Activated CD4-positive, alpha-beta T cell treated with anti-CD3 and anti-CD28 coated beads for 36 hours (primary cell): ENCODE results near the gene AATF. TPM values are rescaled to one million over a fixed set of nuclear protein-coding genes. Genes with fewer than 3 reads are reported as not detected.

Source experiments
- ATAC-seq: fragments of 200-7000 bp; cut with Tn5 transposase; one replicate; pipeline ENCODE4 v1.10.0; 2021; ENCODE audit warnings: mild to moderate bottlenecking, moderate library complexity
- CTCF ChIA-PET: fragments of 350-600 bp; sonication (Branson Sonifier 250); formaldehyde crosslinking; loops from one replicate; lab custom pipeline; 2021; ENCODE audit warnings: antibody characterized with exemption; lab: Charles Lee
- POLR2A ChIA-PET: fragments of 350-600 bp; sonication (Branson Sonifier 250); formaldehyde crosslinking; loops from one replicate; lab custom pipeline; 2021; ENCODE audit warnings: antibody characterized with exemption, inconsistent platforms; lab: Charles Lee
- DNase-seq: peaks from one replicate; pipeline ENCODE4 v3.0.0-alpha.2; 2020
- H3K27ac Mint-ChIP-seq: one replicate; pipeline ENCODE4 v1.8.0; 2021; ENCODE audit warnings: mixed read lengths
- H3K27me3 Mint-ChIP-seq: one replicate; pipeline ENCODE4 v1.8.0; 2021; ENCODE audit warnings: mixed read lengths
- H3K36me3 Mint-ChIP-seq: one replicate; pipeline ENCODE4 v1.8.0; 2021; ENCODE audit warnings: low read depth, mixed read lengths
- H3K4me1 Mint-ChIP-seq: one replicate; pipeline ENCODE4 v1.8.0; 2021; ENCODE audit warnings: mixed read lengths
- H3K4me3 Mint-ChIP-seq: one replicate; pipeline ENCODE4 v1.8.0; 2021; ENCODE audit warnings: mild to moderate bottlenecking, moderate library complexity, mixed read lengths
- H3K9me3 Mint-ChIP-seq: one replicate; pipeline ENCODE4 v1.8.0; 2021; ENCODE audit warnings: low read depth, mixed read lengths
- intact Hi-C, 2 experiments: fragments of 100-400 bp; cut with DNase I in 1 of 2; cut with micrococcal nuclease in 1 of 2; formaldehyde crosslinking; loops; one replicate each; pipeline versions ENCODE4 v1.14.2 to v1.15.1; 2022 to 2024; cut with DNase I, micrococcal nuclease
- total RNA-seq, 2 experiments: library from RNA; stranded (reverse); gene quantifications; one replicate each; pipeline ENCODE4 v1.2.3, GENCODE V29; 2021

Gene AATF
- total RNA-seq, 2 experiments from 2014 or later, result 87.9 to 149 TPM

GRCh38 chr17:36937001-36937958 is 11.5 kb upstream of the AATF start, which contains the start of gene LHX1:
Gene LHX1 (plus strand): TSS chr17:36937475. CDS start chr17:36938198, 723 bp downstream.
- peak within 1 kb of the TSS; percentile 60 for H3K4me3 Mint-ChIP-seq
- no peaks in the 10 kb centered on the region for H3K36me3 Mint-ChIP-seq
- peaks cover 81% of the 10 kb centered on the region for H3K27me3 Mint-ChIP-seq
- intact Hi-C loops, result loop anchor here (1.0 to 5.0 kb wide), 4 partner anchors 11 to 805 kb away; partner anchors contain the start of gene AATF (in 1 of the 2)
- CTCF ChIA-PET, result interaction anchor here (0.6 to 0.7 kb wide), 2 partner anchors 39 to 281 kb away, joined by 3 to 4 read pairs; no protein-coding TSS in a partner anchor
- peak; percentile 46 for DNase-seq
- peaks cover 71% of the 10 kb centered on the region for H3K4me1 Mint-ChIP-seq
- H3K27ac Mint-ChIP-seq, result peak within 1 kb of the TSS; percentile 60
- ATAC-seq, result no peak
- POLR2A ChIA-PET, result interaction anchor here (2.5 kb wide), 1 partner anchor 12 kb away, joined by 8 read pairs; the partner anchor contains the start of gene AATF
- no peaks in the 10 kb centered on the region for H3K9me3 Mint-ChIP-seq

- Mint-ChIP-seq H3K9me3 (no peaks in the 10 kb centered on the region), H3K4me1 (peaks cover 65% of the 10 kb centered on the region), H3K4me3 (peak overlapping the region; percentile 60), H3K27me3 (peaks cover 75% of the 10 kb centered on the region), H3K27ac (peak overlapping the region; percentile 60), H3K36me3 (no peaks in the 10 kb centered on the region)
- peak; percentile 60 for DNase-seq
- POLR2A ChIA-PET, result interaction anchor here (2.5 kb wide), 1 partner anchor 11 kb away, joined by 8 read pairs; the partner anchor contains the start of gene AATF
- intact Hi-C loops, result loop anchor here (1.0 to 5.0 kb wide), 4 partner anchors 10 to 804 kb away; partner anchors contain the start of gene AATF (in 1 of the 2)
- CTCF ChIA-PET, result interaction anchor here (0.6 to 0.7 kb wide), 2 partner anchors 40 to 281 kb away, joined by 3 to 4 read pairs; no protein-coding TSS in a partner anchor
- ATAC-seq, result peak; percentile 44
Measured at GRCh38 chr17:36937959-36938565, 10.7 kb upstream of the AATF start.

- Mint-ChIP-seq H3K9me3 (no peaks in the 10 kb centered on the region), H3K27me3 (peaks cover 74% of the 10 kb centered on the region), H3K36me3 (no peaks in the 10 kb centered on the region), H3K4me1 (peaks cover 61% of the 10 kb centered on the region), H3K4me3 (peak overlapping the region; percentile 60), H3K27ac (no peak overlapping the region)
- ATAC-seq (no peak), DNase-seq (no peak)
- intact Hi-C loops, result loop anchor here (1.0 to 5.0 kb wide), 3 partner anchors 10 to 804 kb away; partner anchors contain the start of gene AATF (in 1 of the 2)
- POLR2A ChIA-PET, result interaction anchor here (2.5 kb wide), 1 partner anchor 11 kb away, joined by 8 read pairs; the partner anchor contains the start of gene AATF
- CTCF ChIA-PET, result interaction anchor here (0.7 to 0.9 kb wide), 3 partner anchors 188 to 337 kb away, joined by 3 to 4 read pairs (median 4); partner anchors contain the start of gene MRM1
Measured at GRCh38 chr17:36938566-36939051, 10.1 kb upstream of the AATF start.

- H3K4me1 Mint-ChIP-seq, result peaks cover 56% of the 10 kb centered on the region
- H3K27me3 Mint-ChIP-seq, result peaks cover 71% of the 10 kb centered on the region
- no peaks in the 10 kb centered on the region for H3K9me3 Mint-ChIP-seq
- H3K4me3 Mint-ChIP-seq, result no peak overlapping the region
- POLR2A ChIA-PET, result interaction anchor here (2.5 kb wide), 1 partner anchor 10 kb away, joined by 8 read pairs; the partner anchor contains the start of gene AATF
- intact Hi-C loops, result loop anchor here (1.0 to 5.0 kb wide), 3 partner anchors 9 to 803 kb away; partner anchors contain the start of gene AATF (in 1 of the 2)
- ATAC-seq, result no peak
- no peaks in the 10 kb centered on the region for H3K36me3 Mint-ChIP-seq
- peak overlapping the region; percentile 4 for H3K27ac Mint-ChIP-seq
- CTCF ChIA-PET, result interaction anchor here (0.9 kb wide), 2 partner anchors 187 to 338 kb away, joined by 3 to 4 read pairs; partner anchors contain the start of gene MRM1
- DNase-seq, result no peak
Measured at GRCh38 chr17:36939052-36939801, 9.5 kb upstream of the AATF start.

- CTCF ChIA-PET, result no interaction called here
- H3K36me3 Mint-ChIP-seq, result no peaks in the 10 kb centered on the region
- DNase-seq (no peak), ATAC-seq (no peak)
- peaks cover 74% of the 10 kb centered on the region for H3K27me3 Mint-ChIP-seq
- POLR2A ChIA-PET, result no interaction called here
- intact Hi-C loops, result loop anchor here (1.0 to 5.0 kb wide), 3 partner anchors 8 to 802 kb away; partner anchors contain the start of gene AATF (in 1 of the 2)
- no peak overlapping the region for H3K4me3 Mint-ChIP-seq
- H3K9me3 Mint-ChIP-seq, result no peaks in the 10 kb centered on the region
- no peak overlapping the region for H3K27ac Mint-ChIP-seq
- peaks cover 54% of the 10 kb centered on the region for H3K4me1 Mint-ChIP-seq
Measured at GRCh38 chr17:36939802-36940312, 8.9 kb upstream of the AATF start.

- Mint-ChIP-seq H3K4me3 (no peak overlapping the region), H3K9me3 (no peaks in the 10 kb centered on the region), H3K36me3 (no peaks in the 10 kb centered on the region), H3K27ac (no peak overlapping the region), H3K4me1 (peaks cover 47% of the 10 kb centered on the region), H3K27me3 (peaks cover 72% of the 10 kb centered on the region)
- no peak for DNase-seq
- ChIA-PET POLR2A (no interaction called here), CTCF (no interaction called here)
- no peak for ATAC-seq
- intact Hi-C loops, result no loop called here
Measured at GRCh38 chr17:36940313-36941264, 8.2 kb upstream of the AATF start.

GRCh38 chr17:36941265-36942010 is 7.3 kb upstream of the AATF start:
- Mint-ChIP-seq H3K27me3 (peaks cover 69% of the 10 kb centered on the region), H3K9me3 (no peaks in the 10 kb centered on the region), H3K27ac (no peak overlapping the region), H3K36me3 (no peaks in the 10 kb centered on the region), H3K4me1 (peaks cover 39% of the 10 kb centered on the region), H3K4me3 (peak overlapping the region; percentile 0)
- intact Hi-C loops, result no loop called here
- POLR2A ChIA-PET, result no interaction called here
- CTCF ChIA-PET, result no interaction called here
- no peak for ATAC-seq
- DNase-seq, result no peak

- Mint-ChIP-seq H3K36me3 (no peaks in the 10 kb centered on the region), H3K9me3 (no peaks in the 10 kb centered on the region), H3K27me3 (peaks cover 72% of the 10 kb centered on the region), H3K4me3 (peak overlapping the region; percentile 0), H3K4me1 (peaks cover 34% of the 10 kb centered on the region), H3K27ac (no peak overlapping the region)
- DNase-seq (no peak), ATAC-seq (no peak)
- intact Hi-C loops, result no loop called here
- POLR2A ChIA-PET, result interaction anchor here (0.6 kb wide), 1 partner anchor 692 kb away, joined by 3 read pairs; no protein-coding TSS in a partner anchor
- CTCF ChIA-PET, result no interaction called here
Measured at GRCh38 chr17:36942019-36942599, 6.6 kb upstream of the AATF start.
